GM12892 (cell line): Measurements from ENCODE around the gene DYRK1B.

ENCODE experiments used
- POLR2A ChIP-seq: IDR thresholded peaks from 2 replicates; pipeline ENCODE4 v1.6.1; 2011; ENCODE audit warnings: low read depth, low read length, control low read depth
- POLR2AphosphoS5 ChIP-seq: IDR thresholded peaks from 2 replicates; pipeline ENCODE4 v1.6.1; 2011; ENCODE audit warnings: low read depth, low read length, control low read depth
- TAF1 ChIP-seq: IDR thresholded peaks from 2 replicates; pipeline ENCODE4 v1.6.1; 2011; ENCODE audit warnings: low read depth, mild to moderate bottlenecking, control low read depth, low read length, borderline replicate concordance

GRCh38 chr19:39846678-39847486 lies 12.9 kb upstream of the DYRK1B start:
- TF ChIP-seq POLR2AphosphoS5 (no peak), TAF1 (no peak), POLR2A (no peak)
